GM23338 (cell line): ENCODE measurements around the gene POLR3A. TPM values are rescaled to one million over a fixed set of nuclear protein-coding genes. Genes with fewer than 3 reads are reported as not detected.

Experiments
- ATAC-seq: fragments of 200-7000 bp; cut with Tn5 transposase; 3 replicates; pipeline ENCODE4 v1.9.1; 2020
- DNase-seq: peaks from one replicate; pipeline ENCODE4 v3.0.0-alpha.2; 2015; ENCODE audit warnings: low spot score
- H2AFZ ChIP-seq: fragments of 200-600 bp; sonication (generic); 2 replicates; pipeline ENCODE4 v1.8.0; 2016; ENCODE audit warnings: antibody characterized with exemption, mild to moderate bottlenecking, moderate library complexity
- H3F3A ChIP-seq: fragments of 200-600 bp; sonication (generic); replicated peaks from 2 replicates; pipeline ENCODE4 v1.8.0; 2017; ENCODE audit warnings: antibody characterized with exemption, mixed run types, low read depth
- H3K27ac ChIP-seq: fragments of 200-600 bp; sonication (generic); 2 replicates; pipeline ENCODE4 v1.6.1; 2016; ENCODE audit warnings: low read depth
- H3K27me3 ChIP-seq: fragments of 200-600 bp; sonication (generic); 2 replicates; pipeline ENCODE4 v1.8.0; 2016; ENCODE audit warnings: mild to moderate bottlenecking, mixed run types, moderate library complexity; ENCODE audit not compliant: insufficient read depth
- H3K36me3 ChIP-seq: fragments of 200-600 bp; sonication (generic); 2 replicates; pipeline ENCODE4 v1.8.0; 2016; ENCODE audit warnings: mild to moderate bottlenecking; ENCODE audit not compliant: insufficient read depth
- H3K4me1 ChIP-seq: fragments of 200-600 bp; sonication (generic); 2 replicates; pipeline ENCODE4 v1.8.0; 2016; ENCODE audit warnings: mild to moderate bottlenecking, moderate library complexity; ENCODE audit not compliant: insufficient read depth
- H3K4me2 ChIP-seq: fragments of 200-600 bp; sonication (generic); 2 replicates; pipeline ENCODE4 v1.7.1; 2017; ENCODE audit warnings: mixed run types
- H3K4me3 ChIP-seq: fragments of 200-600 bp; sonication (generic); 2 replicates; pipeline ENCODE4 v1.6.1; 2016; ENCODE audit warnings: mixed run types
- H3K79me2 ChIP-seq: fragments of 200-600 bp; sonication (generic); replicated peaks from 2 replicates; pipeline ENCODE4 v1.8.0; 2017; ENCODE audit warnings: mild to moderate bottlenecking; ENCODE audit not compliant: insufficient read depth
- H3K9me2 ChIP-seq: fragments of 200-600 bp; sonication (generic); 2 replicates; pipeline ENCODE4 v1.8.0; 2017; ENCODE audit not compliant: insufficient read depth
- H4K20me1 ChIP-seq: fragments of 200-600 bp; sonication (generic); replicated peaks from 2 replicates; pipeline ENCODE4 v1.8.0; 2017; ENCODE audit warnings: mild to moderate bottlenecking; ENCODE audit not compliant: insufficient read depth
- H3K27ac Mint-ChIP-seq: 2 replicates; pipeline ENCODE4 v1.8.0; 2020; ENCODE audit warnings: inconsistent platforms, mild to moderate bottlenecking, moderate library complexity, mixed read lengths
- H3K27me3 Mint-ChIP-seq: 3 replicates; pipeline ENCODE4 v1.8.0; 2022; ENCODE audit warnings: low read depth, mild to moderate bottlenecking, moderate library complexity, mixed read lengths, inconsistent platforms; ENCODE audit not compliant: insufficient read depth, poor library complexity
- H3K36me3 Mint-ChIP-seq: 3 replicates; pipeline ENCODE4 v1.8.0; 2021; ENCODE audit warnings: low read depth, mild to moderate bottlenecking, inconsistent platforms, moderate library complexity, mixed read lengths
- H3K4me1 Mint-ChIP-seq: 3 replicates; pipeline ENCODE4 v1.8.0; 2020; ENCODE audit warnings: mild to moderate bottlenecking, inconsistent platforms, mixed read lengths
- H3K4me3 Mint-ChIP-seq: 3 replicates; pipeline ENCODE4 v1.8.0; 2021; ENCODE audit warnings: moderate library complexity, mild to moderate bottlenecking, inconsistent platforms, mixed read lengths
- H3K9me3 Mint-ChIP-seq: 3 replicates; pipeline ENCODE4 v1.8.0; 2020; ENCODE audit warnings: moderate library complexity, mild to moderate bottlenecking, inconsistent platforms, mixed read lengths
- EZH2 ChIP-seq: fragments of 200-600 bp; sonication (generic); IDR thresholded peaks from one replicate; pipeline ENCODE4 v1.8.0; 2017; ENCODE audit warnings: antibody characterized with exemption, mild to moderate bottlenecking, low read depth; ENCODE audit not compliant: unreplicated experiment
- POLR2AphosphoS5 ChIP-seq: IDR thresholded peaks from 2 replicates; pipeline ENCODE4 v1.6.1; 2016; ENCODE audit warnings: antibody characterized with exemption, low read depth
- STAT1 ChIP-seq: IDR thresholded peaks from one replicate; pipeline ENCODE4 v1.6.1; 2016; ENCODE audit warnings: antibody characterized with exemption; ENCODE audit not compliant: unreplicated experiment
- polyA plus RNA-seq: library from polyadenylated mRNA; unstranded; fragments of >200 nt; fragmentation: Nextera tagmentation; extraction: Ambion mirVana; gene quantifications from 2 replicates; pipeline ENCODE4 v1.2.1, GENCODE V29; 2016
- total RNA-seq: library from RNA; depleted of rRNA; stranded (reverse); fragments of >200 nt; shearing (Covaris generic); gene quantifications from 2 replicates; pipeline ENCODE4 v1.2.3, GENCODE V29; 2014
- TF ChIP-seq, protein P1 (sequence below): fragments of 250-450 bp; sonication (Bioruptor Pico); IDR thresholded peaks from 2 replicates; pipeline ENCODE4 v1.5.0; 2020; ENCODE audit warnings: mild to moderate bottlenecking, moderate library complexity
- TF ChIP-seq, protein P2 (sequence below): IDR thresholded peaks from 2 replicates; pipeline ENCODE4 v1.6.1; 2016; ENCODE audit warnings: antibody characterized with exemption

The POLR3A gene
- total and polyA plus RNA-seq, 2 experiments from 2014 or later = 11.6 to 35.5 TPM

DNA sequence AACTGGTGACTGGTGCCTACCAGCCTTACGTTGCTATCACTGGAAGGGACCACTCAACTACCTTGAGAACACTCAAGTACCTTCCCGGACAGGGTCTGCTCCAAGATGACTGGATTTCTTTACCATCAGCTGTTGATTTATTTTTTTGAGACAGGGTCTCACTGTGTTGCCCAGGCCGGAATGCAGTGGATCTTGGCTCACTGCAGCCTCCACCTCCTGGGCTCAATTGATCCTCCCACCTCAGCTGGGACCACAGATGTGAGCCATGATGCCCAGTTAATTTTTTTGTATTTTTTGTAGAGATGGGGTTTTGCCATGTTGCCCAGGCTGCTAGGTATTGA is 57.5 kb downstream of the POLR3A start (continued):
- TF ChIP-seq, protein P1, sequence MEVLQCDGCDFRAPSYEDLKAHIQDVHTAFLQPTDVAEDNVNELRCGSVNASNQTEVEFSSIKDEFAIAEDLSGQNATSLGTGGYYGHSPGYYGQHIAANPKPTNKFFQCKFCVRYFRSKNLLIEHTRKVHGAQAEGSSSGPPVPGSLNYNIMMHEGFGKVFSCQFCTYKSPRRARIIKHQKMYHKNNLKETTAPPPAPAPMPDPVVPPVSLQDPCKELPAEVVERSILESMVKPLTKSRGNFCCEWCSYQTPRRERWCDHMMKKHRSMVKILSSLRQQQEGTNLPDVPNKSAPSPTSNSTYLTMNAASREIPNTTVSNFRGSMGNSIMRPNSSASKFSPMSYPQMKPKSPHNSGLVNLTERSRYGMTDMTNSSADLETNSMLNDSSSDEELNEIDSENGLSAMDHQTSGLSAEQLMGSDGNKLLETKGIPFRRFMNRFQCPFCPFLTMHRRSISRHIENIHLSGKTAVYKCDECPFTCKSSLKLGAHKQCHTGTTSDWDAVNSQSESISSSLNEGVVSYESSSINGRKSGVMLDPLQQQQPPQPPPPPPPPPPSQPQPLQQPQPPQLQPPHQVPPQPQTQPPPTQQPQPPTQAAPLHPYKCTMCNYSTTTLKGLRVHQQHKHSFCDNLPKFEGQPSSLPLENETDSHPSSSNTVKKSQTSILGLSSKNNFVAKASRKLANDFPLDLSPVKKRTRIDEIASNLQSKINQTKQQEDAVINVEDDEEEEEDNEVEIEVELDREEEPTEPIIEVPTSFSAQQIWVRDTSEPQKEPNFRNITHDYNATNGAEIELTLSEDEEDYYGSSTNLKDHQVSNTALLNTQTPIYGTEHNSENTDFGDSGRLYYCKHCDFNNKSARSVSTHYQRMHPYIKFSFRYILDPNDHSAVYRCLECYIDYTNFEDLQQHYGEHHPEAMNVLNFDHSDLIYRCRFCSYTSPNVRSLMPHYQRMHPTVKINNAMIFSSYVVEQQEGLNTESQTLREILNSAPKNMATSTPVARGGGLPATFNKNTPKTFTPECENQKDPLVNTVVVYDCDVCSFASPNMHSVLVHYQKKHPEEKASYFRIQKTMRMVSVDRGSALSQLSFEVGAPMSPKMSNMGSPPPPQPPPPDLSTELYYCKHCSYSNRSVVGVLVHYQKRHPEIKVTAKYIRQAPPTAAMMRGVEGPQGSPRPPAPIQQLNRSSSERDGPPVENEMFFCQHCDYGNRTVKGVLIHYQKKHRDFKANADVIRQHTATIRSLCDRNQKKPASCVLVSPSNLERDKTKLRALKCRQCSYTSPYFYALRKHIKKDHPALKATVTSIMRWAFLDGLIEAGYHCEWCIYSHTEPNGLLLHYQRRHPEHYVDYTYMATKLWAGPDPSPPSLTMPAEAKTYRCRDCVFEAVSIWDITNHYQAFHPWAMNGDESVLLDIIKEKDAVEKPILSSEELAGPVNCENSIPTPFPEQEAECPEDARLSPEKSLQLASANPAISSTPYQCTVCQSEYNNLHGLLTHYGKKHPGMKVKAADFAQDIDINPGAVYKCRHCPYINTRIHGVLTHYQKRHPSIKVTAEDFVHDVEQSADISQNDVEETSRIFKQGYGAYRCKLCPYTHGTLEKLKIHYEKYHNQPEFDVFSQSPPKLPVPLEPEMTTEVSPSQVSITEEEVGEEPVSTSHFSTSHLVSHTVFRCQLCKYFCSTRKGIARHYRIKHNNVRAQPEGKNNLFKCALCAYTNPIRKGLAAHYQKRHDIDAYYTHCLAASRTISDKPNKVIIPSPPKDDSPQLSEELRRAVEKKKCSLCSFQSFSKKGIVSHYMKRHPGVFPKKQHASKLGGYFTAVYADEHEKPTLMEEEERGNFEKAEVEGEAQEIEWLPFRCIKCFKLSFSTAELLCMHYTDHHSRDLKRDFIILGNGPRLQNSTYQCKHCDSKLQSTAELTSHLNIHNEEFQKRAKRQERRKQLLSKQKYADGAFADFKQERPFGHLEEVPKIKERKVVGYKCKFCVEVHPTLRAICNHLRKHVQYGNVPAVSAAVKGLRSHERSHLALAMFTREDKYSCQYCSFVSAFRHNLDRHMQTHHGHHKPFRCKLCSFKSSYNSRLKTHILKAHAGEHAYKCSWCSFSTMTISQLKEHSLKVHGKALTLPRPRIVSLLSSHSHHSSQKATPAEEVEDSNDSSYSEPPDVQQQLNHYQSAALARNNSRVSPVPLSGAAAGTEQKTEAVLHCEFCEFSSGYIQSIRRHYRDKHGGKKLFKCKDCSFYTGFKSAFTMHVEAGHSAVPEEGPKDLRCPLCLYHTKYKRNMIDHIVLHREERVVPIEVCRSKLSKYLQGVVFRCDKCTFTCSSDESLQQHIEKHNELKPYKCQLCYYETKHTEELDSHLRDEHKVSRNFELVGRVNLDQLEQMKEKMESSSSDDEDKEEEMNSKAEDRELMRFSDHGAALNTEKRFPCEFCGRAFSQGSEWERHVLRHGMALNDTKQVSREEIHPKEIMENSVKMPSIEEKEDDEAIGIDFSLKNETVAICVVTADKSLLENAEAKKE (CRISPR knock-in tag) = no peak
- TF ChIP-seq, protein P2, sequence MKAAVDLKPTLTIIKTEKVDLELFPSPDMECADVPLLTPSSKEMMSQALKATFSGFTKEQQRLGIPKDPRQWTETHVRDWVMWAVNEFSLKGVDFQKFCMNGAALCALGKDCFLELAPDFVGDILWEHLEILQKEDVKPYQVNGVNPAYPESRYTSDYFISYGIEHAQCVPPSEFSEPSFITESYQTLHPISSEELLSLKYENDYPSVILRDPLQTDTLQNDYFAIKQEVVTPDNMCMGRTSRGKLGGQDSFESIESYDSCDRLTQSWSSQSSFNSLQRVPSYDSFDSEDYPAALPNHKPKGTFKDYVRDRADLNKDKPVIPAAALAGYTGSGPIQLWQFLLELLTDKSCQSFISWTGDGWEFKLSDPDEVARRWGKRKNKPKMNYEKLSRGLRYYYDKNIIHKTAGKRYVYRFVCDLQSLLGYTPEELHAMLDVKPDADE = no peak
- TF ChIP-seq POLR2AphosphoS5 = no peak
- TF ChIP-seq EZH2 = no peak

DNA sequence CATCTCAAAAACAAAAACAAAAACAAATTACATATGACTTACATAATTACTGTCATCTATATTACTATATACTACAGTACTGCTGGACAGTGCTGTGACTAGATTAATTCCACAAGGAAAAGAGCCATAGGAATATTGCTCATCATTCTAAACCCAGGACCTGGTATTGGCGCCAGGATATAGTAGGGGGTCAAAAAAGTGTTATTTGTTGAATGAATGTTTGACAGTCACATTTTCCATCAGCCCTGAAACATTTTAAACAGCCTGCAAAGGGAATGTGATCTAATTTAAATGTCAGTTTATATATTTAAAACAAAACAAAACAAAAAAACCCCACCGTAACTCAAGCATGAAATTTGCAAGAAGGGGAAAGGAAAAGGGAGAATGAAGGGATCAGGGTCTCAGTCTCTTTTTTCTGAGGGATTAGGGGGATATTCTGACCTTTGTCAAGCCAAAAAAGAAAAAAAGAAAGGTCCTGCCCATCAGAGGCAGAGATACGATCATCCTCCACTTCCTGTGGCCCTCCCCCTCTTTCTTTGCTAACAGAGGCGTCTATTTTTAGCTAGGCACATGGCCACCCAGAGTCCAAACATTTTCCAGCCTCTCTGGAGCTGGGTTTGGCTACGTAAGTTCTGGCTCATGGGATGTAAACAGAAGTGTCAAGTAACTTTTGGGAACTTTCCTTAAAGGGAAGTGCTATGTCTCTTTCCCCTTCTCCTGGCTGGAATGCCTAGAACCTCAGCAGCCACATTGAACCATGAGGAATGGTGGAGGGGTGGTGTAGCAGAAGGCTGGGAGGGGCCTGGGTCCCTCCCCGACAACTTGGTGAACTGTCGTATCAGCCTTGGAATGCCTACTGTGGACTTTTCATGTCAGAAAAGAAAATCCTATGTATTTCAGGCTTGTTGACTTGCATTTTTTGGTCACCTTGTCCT is 58.2 kb downstream of the POLR3A start:
- no peak; the same call in 2 of the 3 replicates for ATAC-seq
- H3K4me3 Mint-ChIP-seq = no peak overlapping the region
- H3K36me3 Mint-ChIP-seq = peaks cover 6% of the 10 kb centered on the region; the same call in 1 of the 3 replicates
- no peaks in the 10 kb centered on the region for H3K27me3 ChIP-seq
- peaks cover 5% of the 10 kb centered on the region; the same call in 1 of the 2 replicates for H3F3A ChIP-seq
- peaks cover 7% of the 10 kb centered on the region for H3K27me3 Mint-ChIP-seq
- no peak overlapping the region for H3K4me2 ChIP-seq
- H2AFZ ChIP-seq = no peak overlapping the region
- no peak overlapping the region for H3K4me3 ChIP-seq
- H3K4me1 ChIP-seq = peaks cover 3% of the 10 kb centered on the region; the same call in 1 of the 2 replicates
- H3K27ac ChIP-seq = peak overlapping the region; percentile 8; the same call in 1 of the 2 replicates
- H4K20me1 ChIP-seq = no peaks in the 10 kb centered on the region; the same call in 1 of the 2 replicates
- peak; percentile 54 for DNase-seq
- H3K4me1 Mint-ChIP-seq = peaks cover 12% of the 10 kb centered on the region; the same call in 2 of the 3 replicates
- H3K27ac Mint-ChIP-seq = no peak overlapping the region
- H3K79me2 ChIP-seq = no peaks in the 10 kb centered on the region
- H3K36me3 ChIP-seq = peaks cover under 1% of the 10 kb centered on the region; the same call in 1 of the 2 replicates
- H3K9me3 Mint-ChIP-seq = peaks cover 3% of the 10 kb centered on the region; the same call in 1 of the 3 replicates
- H3K9me2 ChIP-seq = no peaks in the 10 kb centered on the region
- TF ChIP-seq, protein P1 (CRISPR knock-in tag) = no peak
- no peak for TF ChIP-seq STAT1
